ENCODE data around the gene ME3.

DNA sequence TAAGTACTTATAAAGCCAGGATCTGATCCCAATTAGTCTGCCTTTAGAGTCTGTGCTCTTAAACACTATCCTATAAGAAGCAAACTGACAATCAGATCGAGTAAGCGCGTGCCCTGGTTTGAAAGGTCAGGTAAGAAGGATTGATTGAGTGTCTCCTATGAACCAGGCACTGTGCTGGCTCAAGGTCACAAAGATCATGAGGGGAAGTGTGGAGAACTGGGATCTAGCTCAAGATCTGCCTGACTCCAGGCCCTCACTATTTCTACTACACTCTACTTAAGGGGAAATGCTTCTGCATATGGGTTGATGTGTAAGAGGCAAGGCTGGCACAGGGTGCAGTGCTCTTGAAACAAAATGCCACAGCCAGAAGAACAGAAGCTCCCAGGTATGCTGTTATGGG lies 77.0 kb downstream of the ME3 start:
- TF ChIP-seq, protein P1, sequence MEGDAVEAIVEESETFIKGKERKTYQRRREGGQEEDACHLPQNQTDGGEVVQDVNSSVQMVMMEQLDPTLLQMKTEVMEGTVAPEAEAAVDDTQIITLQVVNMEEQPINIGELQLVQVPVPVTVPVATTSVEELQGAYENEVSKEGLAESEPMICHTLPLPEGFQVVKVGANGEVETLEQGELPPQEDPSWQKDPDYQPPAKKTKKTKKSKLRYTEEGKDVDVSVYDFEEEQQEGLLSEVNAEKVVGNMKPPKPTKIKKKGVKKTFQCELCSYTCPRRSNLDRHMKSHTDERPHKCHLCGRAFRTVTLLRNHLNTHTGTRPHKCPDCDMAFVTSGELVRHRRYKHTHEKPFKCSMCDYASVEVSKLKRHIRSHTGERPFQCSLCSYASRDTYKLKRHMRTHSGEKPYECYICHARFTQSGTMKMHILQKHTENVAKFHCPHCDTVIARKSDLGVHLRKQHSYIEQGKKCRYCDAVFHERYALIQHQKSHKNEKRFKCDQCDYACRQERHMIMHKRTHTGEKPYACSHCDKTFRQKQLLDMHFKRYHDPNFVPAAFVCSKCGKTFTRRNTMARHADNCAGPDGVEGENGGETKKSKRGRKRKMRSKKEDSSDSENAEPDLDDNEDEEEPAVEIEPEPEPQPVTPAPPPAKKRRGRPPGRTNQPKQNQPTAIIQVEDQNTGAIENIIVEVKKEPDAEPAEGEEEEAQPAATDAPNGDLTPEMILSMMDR (optimal IDR thresholded peaks at IDR 0.05 in 1 of 3, IDR thresholded peaks at IDR 0.05 in 1 of 3, conservative IDR thresholded peaks at IDR 0.05 in 1 of 3; ENCODE audit: extremely low read depth in 1 of 3, insufficient read depth in 2 of 3, low read length in 3 of 3) = no peak
- TF ChIP-seq EZH2 (IDR thresholded peaks at IDR 0.05; ENCODE audit: low read length) = no peak
